ENCODE results near the gene GPR171. TPM values are rescaled to one million over a fixed set of nuclear protein-coding genes. Genes with fewer than 3 reads are reported as not detected.

GPR171 gene
- total and polyA plus RNA-seq, 2 experiments from 2014 or later: not detected

GRCh38 chr3:151218136-151218535, 15.1 kb upstream of the GPR171 start:
- H3K9me3 ChIP-seq (ENCODE audit: low read depth): no peaks in the 10 kb centered on the region
- H3K27ac ChIP-seq: no peak overlapping the region
- no peak for DNase-seq (ENCODE audit: low read depth in 1 of 2, low spot score in 1 of 2)

GRCh38 chr3:151216641-151217607, 13.9 kb upstream of the GPR171 start:
- TF ChIP-seq CTCF (IDR thresholded peaks at IDR 0.05; ENCODE audit: low read depth, low read length): no peak
- Histone ChIP-seq H3K36me3 (no peaks in the 10 kb centered on the region), H3K27me3 (no peaks in the 10 kb centered on the region), H3K27ac (peak overlapping the region; percentile 82), H3K4me1 (ENCODE audit: low read depth) (peaks cover 39% of the 10 kb centered on the region), H3K4me3 (no peak overlapping the region), H3K9me3 (ENCODE audit: low read depth) (no peaks in the 10 kb centered on the region)
- peak; percentile 24 to 66 for DNase-seq (ENCODE audit: low read depth in 1 of 2, low spot score in 1 of 2)

More at GRCh38 chr3:151218136-151218535, 15.1 kb upstream of the GPR171 start:
- H3K36me3 ChIP-seq: no peaks in the 10 kb centered on the region
- H3K4me3 ChIP-seq: no peak overlapping the region
- peaks cover 39% of the 10 kb centered on the region for H3K4me1 ChIP-seq (ENCODE audit: low read depth)
- H3K27me3 ChIP-seq: no peaks in the 10 kb centered on the region
- TF ChIP-seq CTCF (IDR thresholded peaks at IDR 0.05; ENCODE audit: low read depth, low read length): no peak

- Histone ChIP-seq H3K4me1 (ENCODE audit: low read depth) (peaks cover 36% of the 10 kb centered on the region), H3K27me3 (no peaks in the 10 kb centered on the region), H3K9me3 (ENCODE audit: low read depth) (no peaks in the 10 kb centered on the region), H3K4me3 (no peak overlapping the region), H3K27ac (no peak overlapping the region), H3K36me3 (no peaks in the 10 kb centered on the region)
- TF ChIP-seq CTCF (IDR thresholded peaks at IDR 0.05; ENCODE audit: low read depth, low read length): no peak
- DNase-seq (ENCODE audit: low read depth in 1 of 2, low spot score in 1 of 2): no peak
Observed at GRCh38 chr3:151214459-151214858, 11.4 kb upstream of the GPR171 start.

GRCh38 chr3:151213881-151214280, 10.9 kb upstream of the GPR171 start:
- DNase-seq (ENCODE audit: low read depth in 1 of 2, low spot score in 1 of 2): peak in 1 of 2 donors; percentile 32
- H3K4me1 ChIP-seq (ENCODE audit: low read depth): peaks cover 30% of the 10 kb centered on the region
- no peak overlapping the region for H3K4me3 ChIP-seq
- H3K27ac ChIP-seq: no peak overlapping the region
- no peaks in the 10 kb centered on the region for H3K36me3 ChIP-seq
- H3K27me3 ChIP-seq: no peaks in the 10 kb centered on the region
- TF ChIP-seq CTCF (IDR thresholded peaks at IDR 0.05; ENCODE audit: low read depth, low read length): no peak
- no peaks in the 10 kb centered on the region for H3K9me3 ChIP-seq (ENCODE audit: low read depth)

GRCh38 chr3:151213151-151213550, 10.1 kb upstream of the GPR171 start:
- no peak for DNase-seq (ENCODE audit: low read depth in 1 of 2, low spot score in 1 of 2)
- peaks cover 25% of the 10 kb centered on the region for H3K4me1 ChIP-seq (ENCODE audit: low read depth)
- no peak overlapping the region for H3K4me3 ChIP-seq
- no peak overlapping the region for H3K27ac ChIP-seq
- H3K27me3 ChIP-seq: no peaks in the 10 kb centered on the region
- TF ChIP-seq CTCF (IDR thresholded peaks at IDR 0.05; ENCODE audit: low read depth, low read length): no peak
- no peaks in the 10 kb centered on the region for H3K9me3 ChIP-seq (ENCODE audit: low read depth)
- H3K36me3 ChIP-seq: no peaks in the 10 kb centered on the region

Measured in cardiac muscle cell (in vitro differentiated cells and primary cell).